GM23338 (cell line): ENCODE measurements around the gene NFATC1. TPM values are rescaled to one million over a fixed set of nuclear protein-coding genes. Genes with fewer than 3 reads are reported as not detected.

Source experiments
- ATAC-seq: fragments of 200-7000 bp; cut with Tn5 transposase; 3 replicates; pipeline ENCODE4 v1.9.1; 2020
- DNase-seq: peaks from one replicate; pipeline ENCODE4 v3.0.0-alpha.2; 2015; ENCODE audit warnings: low spot score
- H2AFZ ChIP-seq: fragments of 200-600 bp; sonication (generic); 2 replicates; pipeline ENCODE4 v1.8.0; 2016; ENCODE audit warnings: antibody characterized with exemption, mild to moderate bottlenecking, moderate library complexity
- H3F3A ChIP-seq: fragments of 200-600 bp; sonication (generic); replicated peaks from 2 replicates; pipeline ENCODE4 v1.8.0; 2017; ENCODE audit warnings: antibody characterized with exemption, mixed run types, low read depth
- H3K27ac ChIP-seq: fragments of 200-600 bp; sonication (generic); 2 replicates; pipeline ENCODE4 v1.6.1; 2016; ENCODE audit warnings: low read depth
- H3K27me3 ChIP-seq: fragments of 200-600 bp; sonication (generic); 2 replicates; pipeline ENCODE4 v1.8.0; 2016; ENCODE audit warnings: mild to moderate bottlenecking, mixed run types, moderate library complexity; ENCODE audit not compliant: insufficient read depth
- H3K36me3 ChIP-seq: fragments of 200-600 bp; sonication (generic); 2 replicates; pipeline ENCODE4 v1.8.0; 2016; ENCODE audit warnings: mild to moderate bottlenecking; ENCODE audit not compliant: insufficient read depth
- H3K4me1 ChIP-seq: fragments of 200-600 bp; sonication (generic); 2 replicates; pipeline ENCODE4 v1.8.0; 2016; ENCODE audit warnings: mild to moderate bottlenecking, moderate library complexity; ENCODE audit not compliant: insufficient read depth
- H3K4me2 ChIP-seq: fragments of 200-600 bp; sonication (generic); 2 replicates; pipeline ENCODE4 v1.7.1; 2017; ENCODE audit warnings: mixed run types
- H3K4me3 ChIP-seq: fragments of 200-600 bp; sonication (generic); 2 replicates; pipeline ENCODE4 v1.6.1; 2016; ENCODE audit warnings: mixed run types
- H3K79me2 ChIP-seq: fragments of 200-600 bp; sonication (generic); replicated peaks from 2 replicates; pipeline ENCODE4 v1.8.0; 2017; ENCODE audit warnings: mild to moderate bottlenecking; ENCODE audit not compliant: insufficient read depth
- H3K9me2 ChIP-seq: fragments of 200-600 bp; sonication (generic); 2 replicates; pipeline ENCODE4 v1.8.0; 2017; ENCODE audit not compliant: insufficient read depth
- H4K20me1 ChIP-seq: fragments of 200-600 bp; sonication (generic); replicated peaks from 2 replicates; pipeline ENCODE4 v1.8.0; 2017; ENCODE audit warnings: mild to moderate bottlenecking; ENCODE audit not compliant: insufficient read depth
- H3K27ac Mint-ChIP-seq: 2 replicates; pipeline ENCODE4 v1.8.0; 2020; ENCODE audit warnings: inconsistent platforms, mild to moderate bottlenecking, moderate library complexity, mixed read lengths
- H3K27me3 Mint-ChIP-seq: 3 replicates; pipeline ENCODE4 v1.8.0; 2022; ENCODE audit warnings: low read depth, mild to moderate bottlenecking, moderate library complexity, mixed read lengths, inconsistent platforms; ENCODE audit not compliant: insufficient read depth, poor library complexity
- H3K36me3 Mint-ChIP-seq: 3 replicates; pipeline ENCODE4 v1.8.0; 2021; ENCODE audit warnings: low read depth, mild to moderate bottlenecking, inconsistent platforms, moderate library complexity, mixed read lengths
- H3K4me1 Mint-ChIP-seq: 3 replicates; pipeline ENCODE4 v1.8.0; 2020; ENCODE audit warnings: mild to moderate bottlenecking, inconsistent platforms, mixed read lengths
- H3K4me3 Mint-ChIP-seq: 3 replicates; pipeline ENCODE4 v1.8.0; 2021; ENCODE audit warnings: moderate library complexity, mild to moderate bottlenecking, inconsistent platforms, mixed read lengths
- H3K9me3 Mint-ChIP-seq: 3 replicates; pipeline ENCODE4 v1.8.0; 2020; ENCODE audit warnings: moderate library complexity, mild to moderate bottlenecking, inconsistent platforms, mixed read lengths
- CTCF ChIP-seq, 2 experiments: fragments of 200-600 bp in 1 of 2; sonication (generic) in 1 of 2; conservative IDR thresholded peaks; 2 replicates each; pipeline versions ENCODE4 v1.5.1 to v1.6.1; 2016 to 2017; ENCODE audit warnings: antibody characterized with exemption in 2 of 2, low read depth in 2 of 2, mild to moderate bottlenecking in 2 of 2, moderate library complexity in 1 of 2
- JUNB ChIP-seq: IDR thresholded peaks from one replicate; pipeline ENCODE4 v1.6.1; 2016; ENCODE audit warnings: antibody characterized with exemption; ENCODE audit not compliant: unreplicated experiment
- POLR2AphosphoS5 ChIP-seq: IDR thresholded peaks from 2 replicates; pipeline ENCODE4 v1.6.1; 2016; ENCODE audit warnings: antibody characterized with exemption, low read depth
- ZNF114 ChIP-seq: fragments of 250-450 bp; sonication (Bioruptor Pico); IDR thresholded peaks from 2 replicates; pipeline ENCODE4 v1.5.0; 2020; ENCODE audit warnings: mild to moderate bottlenecking, moderate library complexity
- ZNF462 ChIP-seq: fragments of 250-450 bp; sonication (Bioruptor Pico); IDR thresholded peaks from 2 replicates; pipeline ENCODE4 v1.5.0; 2020; ENCODE audit warnings: mild to moderate bottlenecking, moderate library complexity
- polyA plus RNA-seq: library from polyadenylated mRNA; unstranded; fragments of >200 nt; fragmentation: Nextera tagmentation; extraction: Ambion mirVana; gene quantifications from 2 replicates; pipeline ENCODE4 v1.2.1, GENCODE V29; 2016
- total RNA-seq: library from RNA; depleted of rRNA; stranded (reverse); fragments of >200 nt; shearing (Covaris generic); gene quantifications from 2 replicates; pipeline ENCODE4 v1.2.3, GENCODE V29; 2014

Gene NFATC1
- total and polyA plus RNA-seq, 2 experiments from 2014 or later, result 3.9 to 6.4 TPM

DNA sequence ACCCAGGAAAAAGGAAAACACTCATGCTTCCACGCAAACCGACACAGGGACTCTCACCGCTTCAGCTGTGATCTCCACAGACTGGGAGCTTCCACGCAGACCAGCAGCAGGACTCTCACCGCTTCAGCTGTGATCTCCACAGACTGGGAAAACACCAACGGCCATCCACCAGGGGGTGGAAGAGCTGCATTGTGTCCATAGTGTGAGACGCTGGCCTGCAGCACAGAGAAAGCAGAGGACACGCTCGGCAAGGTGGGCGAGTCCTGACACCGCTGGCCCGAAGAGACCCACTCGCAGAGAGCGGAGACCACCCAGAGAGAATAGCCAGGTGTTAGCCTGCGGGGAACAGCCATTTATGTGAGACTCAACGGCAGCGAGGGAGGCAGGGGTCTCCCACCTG, 42.5 kb upstream of the NFATC1 start:
- TF ChIP-seq ZNF462 (CRISPR knock-in tag) (no peak), JUNB (no peak), ZNF114 (no peak), CTCF (conservative IDR thresholded peaks at IDR 0.05; ENCODE audit: low read depth in 2 of 2) (peak; percentile 52 to 70), POLR2AphosphoS5 (no peak)
- H3K36me3 Mint-ChIP-seq, result peaks cover 2% of the 10 kb centered on the region; the same call in 2 of the 3 replicates
- Histone ChIP-seq H3K4me2 (no peak overlapping the region), H3K27me3 (no peaks in the 10 kb centered on the region), H3K36me3 (no peaks in the 10 kb centered on the region), H3K4me1 (no peaks in the 10 kb centered on the region), H3K4me3 (no peak overlapping the region), H3F3A (no peaks in the 10 kb centered on the region), H3K27ac (no peak overlapping the region), H4K20me1 (no peaks in the 10 kb centered on the region; the same call in 1 of the 2 replicates), H2AFZ (no peak overlapping the region), H3K9me2 (no peaks in the 10 kb centered on the region), H3K79me2 (no peaks in the 10 kb centered on the region)
- no peak overlapping the region for H3K27ac Mint-ChIP-seq
- H3K27me3 Mint-ChIP-seq, result peaks cover 2% of the 10 kb centered on the region
- ATAC-seq (peak; percentile 91), DNase-seq (peak; percentile 61)
- no peak overlapping the region for H3K4me3 Mint-ChIP-seq
- no peaks in the 10 kb centered on the region; the same call in 1 of the 3 replicates for H3K4me1 Mint-ChIP-seq
- H3K9me3 Mint-ChIP-seq, result no peaks in the 10 kb centered on the region
